K562 (cell line): ENCODE results near the gene CIAO2A.

Source experiments
- BRCA1 ChIP-seq, 2 experiments: fragments of 450-650 bp in 1 of 2; sonication (generic) in 1 of 2; formaldehyde crosslinking in 1 of 2; IDR thresholded peaks; 2 replicates each; pipeline versions ENCODE4 v1.5.0 to v1.6.1; 2017 to 2020; ENCODE audit warnings: mild to moderate bottlenecking in 1 of 2, missing genetic modification reagents in 1 of 2
- FOS ChIP-seq: IDR thresholded peaks from 3 replicates; pipeline ENCODE4 v1.6.1; 2011; ENCODE audit not compliant: insufficient read length; ENCODE audit errors: extremely low read depth
- FOSL1 ChIP-seq: fragments of 200-800 bp; sonication (Bioruptor generic); conservative IDR thresholded peaks from 2 replicates; pipeline ENCODE4 v1.6.1; 2016; ENCODE audit warnings: missing genetic modification characterization, missing compliant biosample characterization
- MTA3 ChIP-seq: fragments of 450-650 bp; formaldehyde crosslinking; IDR thresholded peaks from 2 replicates; pipeline ENCODE4 v1.6.1; 2017; ENCODE audit warnings: mild to moderate bottlenecking, borderline replicate concordance
- NR3C1 ChIP-seq: sonication (generic); formaldehyde crosslinking; IDR thresholded peaks from 2 replicates; pipeline ENCODE4 v1.8.1; 2022; ENCODE audit warnings: missing genetic modification reagents
- POLR2AphosphoS2 ChIP-seq: IDR thresholded peaks from 2 replicates; pipeline ENCODE4 v1.6.1; 2012; ENCODE audit warnings: low read length, improper control_type of control experiment
- SIN3A ChIP-seq, 2 experiments: fragments of 150-350 bp in 1 of 2; IDR thresholded peaks; 2 replicates each; pipeline ENCODE4 v1.6.1; 2011 to 2016; ENCODE audit warnings: borderline replicate concordance in 2 of 2, low read depth in 2 of 2, low read length in 2 of 2, mild to moderate bottlenecking in 2 of 2, moderate library complexity in 2 of 2; ENCODE audit not compliant: control insufficient read depth in 1 of 2
- YY1 ChIP-seq, 3 experiments: IDR thresholded peaks; 2 replicates each; pipeline ENCODE4 v1.6.1; 2011; ENCODE audit warnings: low read length in 2 of 3, mild to moderate bottlenecking in 2 of 3, moderate library complexity in 2 of 3, borderline replicate concordance in 1 of 3, control low read depth in 1 of 3, low read depth in 1 of 3; ENCODE audit not compliant: insufficient read depth in 3 of 3, insufficient replicate concordance in 2 of 3, control insufficient read depth in 1 of 3, insufficient read length in 1 of 3; ENCODE audit errors: extremely low read depth in 1 of 3
- ZNF184 ChIP-seq: sonication (generic); formaldehyde crosslinking; IDR thresholded peaks from 2 replicates; pipeline ENCODE4 v1.5.0; 2020; ENCODE audit warnings: missing genetic modification reagents
- TF ChIP-seq, protein P1 (sequence below), 3 experiments: IDR thresholded peaks in 2 of 3; conservative IDR thresholded peaks in 1 of 3; 2 replicates each; pipeline ENCODE4 v1.5.1; 2011 to 2012; ENCODE audit warnings: low read length in 3 of 3, mild to moderate bottlenecking in 3 of 3, control low read depth in 2 of 3, improper control_type of control experiment in 1 of 3, inconsistent platforms in 1 of 3, low read depth in 1 of 3, mixed read lengths in 1 of 3, moderate library complexity in 1 of 3; ENCODE audit not compliant: insufficient read depth in 2 of 3
- TF ChIP-seq, protein P2 (sequence below): sonication (generic); formaldehyde crosslinking; IDR thresholded peaks from 2 replicates; pipeline ENCODE4 v1.5.0; 2020; ENCODE audit warnings: missing genetic modification reagents

DNA sequence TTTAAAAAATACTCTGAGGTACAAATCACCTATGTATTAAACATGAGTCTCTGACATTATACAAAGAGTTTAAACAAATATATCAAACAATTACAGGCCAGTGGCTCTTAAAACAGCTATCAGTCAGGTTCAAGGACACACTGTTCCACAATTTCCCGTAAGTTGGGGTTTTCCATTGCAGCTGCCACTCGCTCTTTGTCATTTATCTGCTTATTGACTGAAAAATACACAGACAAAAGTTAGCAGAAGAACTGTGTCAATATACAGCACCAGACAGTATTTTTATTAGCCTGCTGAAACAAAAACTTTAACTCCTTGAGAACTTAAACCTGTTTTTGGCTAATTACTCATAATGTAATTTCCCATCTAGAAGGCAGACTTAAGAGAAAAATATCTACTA, 20.8 kb downstream of the CIAO2A start:
- TF ChIP-seq FOS (no peak), MTA3 (no peak), FOSL1 (tag) (no peak), NR3C1 (no peak), SIN3A (IDR thresholded peaks at IDR 0.05; ENCODE audit: borderline replicate concordance in 2 of 2, control insufficient read depth in 1 of 2, low read depth in 2 of 2, low read length in 2 of 2) (no peak), YY1 (IDR thresholded peaks at IDR 0.05; ENCODE audit: borderline replicate concordance in 1 of 3, control insufficient read depth in 1 of 3, extremely low read depth in 1 of 3, insufficient read depth in 3 of 3, insufficient read length in 1 of 3, insufficient replicate concordance in 2 of 3, low read depth in 1 of 3, low read length in 2 of 3) (no peak), POLR2AphosphoS2 (no peak), ZNF184 (CRISPR knock-in tag) (no peak), BRCA1 (IDR thresholded peaks at IDR 0.05) (no peak), BRCA1 (CRISPR knock-in tag; IDR thresholded peaks at IDR 0.05) (no peak)
- TF ChIP-seq, protein P1, sequence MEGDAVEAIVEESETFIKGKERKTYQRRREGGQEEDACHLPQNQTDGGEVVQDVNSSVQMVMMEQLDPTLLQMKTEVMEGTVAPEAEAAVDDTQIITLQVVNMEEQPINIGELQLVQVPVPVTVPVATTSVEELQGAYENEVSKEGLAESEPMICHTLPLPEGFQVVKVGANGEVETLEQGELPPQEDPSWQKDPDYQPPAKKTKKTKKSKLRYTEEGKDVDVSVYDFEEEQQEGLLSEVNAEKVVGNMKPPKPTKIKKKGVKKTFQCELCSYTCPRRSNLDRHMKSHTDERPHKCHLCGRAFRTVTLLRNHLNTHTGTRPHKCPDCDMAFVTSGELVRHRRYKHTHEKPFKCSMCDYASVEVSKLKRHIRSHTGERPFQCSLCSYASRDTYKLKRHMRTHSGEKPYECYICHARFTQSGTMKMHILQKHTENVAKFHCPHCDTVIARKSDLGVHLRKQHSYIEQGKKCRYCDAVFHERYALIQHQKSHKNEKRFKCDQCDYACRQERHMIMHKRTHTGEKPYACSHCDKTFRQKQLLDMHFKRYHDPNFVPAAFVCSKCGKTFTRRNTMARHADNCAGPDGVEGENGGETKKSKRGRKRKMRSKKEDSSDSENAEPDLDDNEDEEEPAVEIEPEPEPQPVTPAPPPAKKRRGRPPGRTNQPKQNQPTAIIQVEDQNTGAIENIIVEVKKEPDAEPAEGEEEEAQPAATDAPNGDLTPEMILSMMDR (IDR thresholded peaks at IDR 0.05 in 2 of 3, conservative IDR thresholded peaks at IDR 0.05 in 1 of 3; ENCODE audit: insufficient read depth in 2 of 3, low read depth in 1 of 3, low read length in 3 of 3) = no peak
- TF ChIP-seq, protein P2, sequence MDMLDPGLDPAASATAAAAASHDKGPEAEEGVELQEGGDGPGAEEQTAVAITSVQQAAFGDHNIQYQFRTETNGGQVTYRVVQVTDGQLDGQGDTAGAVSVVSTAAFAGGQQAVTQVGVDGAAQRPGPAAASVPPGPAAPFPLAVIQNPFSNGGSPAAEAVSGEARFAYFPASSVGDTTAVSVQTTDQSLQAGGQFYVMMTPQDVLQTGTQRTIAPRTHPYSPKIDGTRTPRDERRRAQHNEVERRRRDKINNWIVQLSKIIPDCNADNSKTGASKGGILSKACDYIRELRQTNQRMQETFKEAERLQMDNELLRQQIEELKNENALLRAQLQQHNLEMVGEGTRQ = no peak
